H4 (cell line): ENCODE measurements around the gene PPP6R3. TPM values are rescaled to one million over a fixed set of nuclear protein-coding genes. Genes with fewer than 3 reads are reported as not detected.
A peak's percentile ranks its signal among the peaks of the same experiment; 100 is the strongest.

Experiments used
- DNase-seq: peaks from one replicate; pipeline ENCODE4 v3.0.0-alpha.2; 2015; ENCODE audit warnings: low spot score
- total RNA-seq: library from RNA; depleted of rRNA; stranded (reverse); fragments of >200 nt; shearing (Covaris generic); gene quantifications from 2 replicates; pipeline ENCODE4 v1.2.3, GENCODE V29; 2014

The PPP6R3 gene
- total RNA-seq, 1 experiment from 2014 or later: 82.5 TPM

DNA sequence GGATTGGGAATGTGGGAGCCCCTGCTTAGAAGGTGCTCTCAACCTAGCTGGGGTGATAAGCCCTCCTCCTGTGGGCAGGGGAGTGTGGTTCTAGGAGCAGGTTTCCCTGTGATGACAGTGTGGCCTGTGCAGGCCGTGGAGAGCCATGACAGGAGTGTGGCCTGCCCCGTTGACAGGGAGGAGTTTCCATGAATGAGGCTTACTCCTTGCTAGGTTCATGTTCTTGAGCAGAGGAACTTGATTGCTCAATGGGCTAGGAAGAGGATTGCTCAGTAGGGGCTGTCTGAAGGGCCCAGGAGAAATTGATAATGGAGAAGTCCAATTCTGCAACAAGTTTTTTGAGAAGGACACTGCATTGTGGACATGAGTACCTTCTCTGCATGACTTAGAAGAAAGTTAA is 92.0 kb downstream of the PPP6R3 start:
- no peak for DNase-seq

DNA sequence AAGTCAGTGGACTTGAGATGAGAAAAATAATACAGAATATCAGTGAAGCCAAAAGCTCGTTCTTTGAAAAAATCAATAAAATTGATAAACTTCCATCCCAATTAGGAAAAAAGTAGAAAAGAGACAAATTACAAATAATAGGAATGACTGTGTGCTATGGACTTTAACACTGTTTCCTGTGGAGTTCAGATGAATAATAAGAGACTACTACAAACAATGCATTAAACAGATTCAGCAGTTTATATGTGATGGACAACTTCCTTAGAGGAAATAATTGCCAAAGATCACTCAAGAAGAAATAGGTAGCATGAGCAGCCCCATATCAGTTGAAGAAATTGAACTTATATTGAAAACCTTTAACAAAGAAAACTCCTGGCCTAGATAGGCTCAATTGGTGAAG is 99.7 kb downstream of the PPP6R3 start:
- no peak for DNase-seq

DNA sequence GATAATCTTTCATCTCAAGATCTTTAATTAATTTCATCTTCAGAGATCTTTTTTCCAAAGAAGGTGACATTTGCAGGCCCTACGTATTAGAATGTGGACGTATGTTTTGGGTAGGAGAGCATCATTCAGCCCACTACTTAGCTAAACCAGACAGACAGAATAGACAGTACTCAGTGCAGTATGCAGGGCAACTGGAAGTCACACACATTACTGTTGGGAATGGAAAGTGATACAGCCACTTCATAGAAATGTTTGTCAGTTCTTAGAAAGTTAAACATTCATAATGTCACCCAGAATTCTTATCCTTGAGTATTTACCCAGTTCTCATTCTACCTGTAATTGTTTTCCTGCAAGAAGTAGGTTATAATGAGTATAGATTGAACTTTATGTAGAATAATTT is 102.9 kb downstream of the PPP6R3 start:
- DNase-seq: no peak

DNA sequence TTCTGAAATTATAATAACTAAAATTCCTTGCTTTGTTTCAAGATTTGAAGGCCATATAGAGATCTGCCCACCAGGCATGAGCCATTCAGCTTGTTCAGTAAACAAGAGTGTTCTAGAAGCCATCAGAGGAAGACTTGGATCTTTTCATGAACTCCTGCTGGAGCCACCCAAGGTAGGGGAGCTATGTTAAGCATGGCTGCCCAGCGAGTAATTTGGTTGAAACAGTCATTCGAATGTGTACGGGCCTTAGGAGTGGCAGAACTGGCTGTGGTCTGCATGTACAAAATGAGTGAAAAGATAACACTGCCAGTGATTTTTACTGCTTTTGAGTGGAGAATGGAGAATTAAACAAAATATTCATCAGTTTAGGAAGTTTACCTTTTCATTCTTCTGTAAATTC is 103.7 kb downstream of the PPP6R3 start:
- no peak for DNase-seq

DNA sequence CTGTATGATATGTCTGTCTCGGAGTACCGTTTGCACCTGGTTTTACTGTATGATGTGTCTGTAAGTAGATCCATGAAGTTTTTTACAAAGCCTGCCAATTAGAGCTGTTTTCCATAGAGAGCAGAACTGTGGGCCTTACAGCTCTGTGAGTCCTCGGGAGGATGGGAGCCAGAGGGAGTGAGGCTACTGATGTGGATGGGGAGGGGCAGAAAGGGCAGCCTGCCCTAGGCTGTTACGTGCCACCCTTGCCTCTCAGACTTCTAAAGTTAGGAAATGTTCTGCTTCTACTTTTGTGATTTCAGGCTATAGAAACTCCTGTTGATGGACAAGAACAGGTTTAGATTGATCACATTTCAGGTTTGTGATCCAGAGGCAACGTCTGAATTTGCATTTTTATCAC is 105.2 kb downstream of the PPP6R3 start:
- no peak for DNase-seq

DNA sequence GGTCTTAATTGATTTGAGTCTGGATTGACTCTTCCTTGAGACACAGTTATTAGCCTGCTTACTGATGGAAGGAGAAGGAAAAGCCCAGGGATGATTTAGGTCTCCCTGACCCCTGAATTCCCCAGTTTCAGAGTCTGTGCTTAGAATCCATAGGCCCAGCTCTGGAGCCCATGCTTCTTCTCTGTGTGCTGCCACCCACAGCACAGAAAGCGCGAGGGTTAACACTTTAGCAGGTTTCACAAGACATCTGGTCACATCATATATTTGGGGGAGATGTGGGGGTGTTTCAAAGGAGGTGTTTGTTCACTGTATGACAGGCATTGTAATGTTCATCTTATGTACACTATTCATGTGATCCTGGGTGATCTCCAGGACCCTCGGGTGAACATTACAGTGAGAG is 107.0 kb downstream of the PPP6R3 start:
- no peak for DNase-seq

DNA sequence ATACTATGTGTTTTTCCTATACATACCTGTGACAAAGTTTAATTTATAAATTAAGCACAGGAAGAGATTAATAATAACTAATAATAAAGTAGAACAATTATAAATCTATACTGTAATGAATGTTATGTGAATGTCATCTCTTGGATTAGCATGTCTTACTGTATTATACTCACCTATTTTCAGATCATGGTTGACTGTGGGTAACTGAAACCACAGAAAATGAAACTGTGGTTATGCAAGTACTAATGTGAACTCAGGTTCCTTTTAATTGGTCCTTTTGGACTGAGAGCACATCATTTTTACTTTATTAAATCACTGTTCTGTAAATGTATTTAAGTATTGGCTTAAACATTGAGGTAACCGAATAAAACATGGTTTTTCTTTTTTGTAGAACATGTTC is 108.8 kb downstream of the PPP6R3 start:
- DNase-seq: no peak

DNA sequence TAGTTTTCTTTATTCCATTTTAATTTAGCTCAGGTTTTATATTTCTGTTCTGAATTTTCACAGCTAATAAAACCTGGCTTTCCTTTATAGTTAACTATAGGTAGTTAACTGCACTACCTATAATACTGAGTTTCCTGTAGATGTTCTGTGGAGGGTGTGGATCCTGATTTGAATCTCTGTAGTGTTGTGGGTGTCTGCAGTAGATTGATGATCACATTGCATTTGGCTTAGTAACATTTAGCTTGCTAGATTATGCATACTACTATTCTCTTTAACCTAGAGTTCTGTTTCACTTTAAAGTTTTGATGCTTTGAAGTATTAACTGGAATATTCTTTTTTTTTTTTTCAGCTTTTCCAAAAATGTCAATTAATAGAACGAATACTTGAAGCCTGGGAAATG is 110.1 kb downstream of the PPP6R3 start:
- DNase-seq: no peak

DNA sequence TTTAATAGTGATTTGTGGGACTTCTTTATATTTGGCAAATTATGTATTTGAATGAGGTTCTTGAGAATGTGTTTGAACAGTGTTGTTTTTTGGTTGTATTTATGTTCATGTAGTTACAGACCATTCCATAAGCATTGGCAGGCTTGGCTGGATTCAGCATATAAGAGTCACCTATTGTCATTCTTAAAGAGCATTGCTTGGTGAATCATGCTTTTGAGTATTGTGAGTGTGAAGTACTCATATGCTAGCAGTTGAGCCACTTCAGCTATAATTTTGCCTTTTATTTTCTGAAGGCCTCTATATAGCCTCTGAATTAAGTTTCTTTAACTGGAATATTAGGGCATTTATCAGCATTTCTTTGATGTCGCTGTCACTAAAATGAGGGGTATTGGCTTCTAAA is 113.8 kb downstream of the PPP6R3 start:
- no peak for DNase-seq

DNA sequence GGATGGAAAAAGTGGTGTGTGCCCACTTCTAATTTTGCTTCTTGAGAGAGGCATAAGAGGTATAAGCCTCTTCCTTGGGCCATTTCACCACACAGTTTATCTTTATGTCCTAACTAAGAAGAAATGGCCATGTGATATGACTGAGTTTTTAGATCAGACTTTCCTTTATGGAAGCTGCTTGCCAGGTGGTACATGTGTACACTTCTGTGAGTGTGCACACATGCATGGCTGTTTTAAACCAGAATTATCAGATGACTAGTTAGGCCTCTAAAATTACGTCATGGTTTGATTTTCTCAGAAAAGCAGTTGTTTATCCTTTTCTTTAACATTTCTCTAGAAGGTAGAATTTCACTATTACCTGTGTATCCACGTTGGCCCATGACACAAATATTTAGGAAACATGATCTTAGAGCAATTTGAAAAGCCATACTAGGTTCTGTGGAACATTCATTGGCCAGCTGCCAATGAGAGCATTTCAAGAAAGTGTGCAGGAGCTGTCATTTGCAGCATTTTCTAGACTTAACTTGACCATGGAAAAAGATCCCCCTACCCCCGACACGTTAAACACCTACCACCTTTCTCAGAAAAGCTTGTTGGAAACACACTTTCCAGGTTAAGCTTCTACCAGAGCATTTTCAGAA is 114.6 kb downstream of the PPP6R3 start:
- no peak for DNase-seq

DNA sequence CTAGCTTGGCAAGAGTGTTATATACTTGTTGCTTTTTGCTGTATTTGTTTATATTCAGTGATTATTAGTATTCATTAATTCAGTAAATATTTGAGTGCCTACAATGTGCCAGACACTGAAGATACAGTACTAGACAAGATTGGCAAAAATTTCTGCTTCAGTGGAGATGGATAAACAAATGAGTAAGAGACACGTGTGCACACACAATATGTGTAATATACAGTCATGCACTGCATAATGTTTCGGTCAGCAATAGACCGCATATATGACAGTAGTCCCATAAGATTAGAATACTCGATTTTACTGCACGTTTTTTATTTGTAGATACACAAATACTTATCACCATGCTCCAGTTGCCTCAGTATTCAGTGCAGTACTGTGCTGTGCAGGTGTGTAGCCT is 118.9 kb downstream of the PPP6R3 start:
- no peak for DNase-seq

DNA sequence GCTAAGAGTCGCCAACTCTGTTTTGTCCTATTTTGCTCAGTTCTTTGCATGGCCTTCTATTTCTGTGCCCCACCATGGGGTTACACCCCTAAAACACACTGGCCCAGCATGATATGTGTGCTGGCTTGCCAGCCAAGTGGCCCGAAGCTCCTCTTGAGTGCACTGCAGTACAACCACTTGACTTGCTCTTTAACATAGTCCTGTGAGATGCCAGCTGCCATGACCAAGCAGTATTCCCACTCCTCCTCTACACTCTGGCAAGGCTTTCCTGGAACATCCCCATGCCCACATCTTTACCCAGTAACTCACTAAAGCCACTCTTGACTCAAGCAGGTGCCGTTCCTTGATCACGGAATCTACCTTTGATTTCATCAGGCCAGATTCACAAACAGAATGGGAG is 120.9 kb downstream of the PPP6R3 start:
- DNase-seq: no peak

DNA sequence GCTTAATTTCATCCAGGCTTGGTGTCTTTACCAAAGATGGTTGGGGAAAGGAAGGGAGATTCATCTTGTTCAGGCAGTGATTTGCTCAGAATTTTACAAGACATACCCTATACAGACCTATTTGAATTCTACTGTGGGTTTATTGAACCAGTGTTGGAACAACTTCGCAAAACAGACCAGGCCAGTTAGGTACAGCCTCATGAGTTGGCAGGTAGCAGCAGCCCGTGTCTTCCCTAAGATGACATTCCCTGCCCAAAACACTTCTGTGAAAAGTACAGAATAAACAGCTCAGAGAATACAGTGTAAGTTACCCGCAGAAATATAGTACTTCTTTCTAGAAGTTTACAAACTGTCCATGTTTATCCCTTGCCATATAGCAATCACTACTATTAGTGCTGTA is 121.3 kb downstream of the PPP6R3 start:
- DNase-seq: no peak

DNA sequence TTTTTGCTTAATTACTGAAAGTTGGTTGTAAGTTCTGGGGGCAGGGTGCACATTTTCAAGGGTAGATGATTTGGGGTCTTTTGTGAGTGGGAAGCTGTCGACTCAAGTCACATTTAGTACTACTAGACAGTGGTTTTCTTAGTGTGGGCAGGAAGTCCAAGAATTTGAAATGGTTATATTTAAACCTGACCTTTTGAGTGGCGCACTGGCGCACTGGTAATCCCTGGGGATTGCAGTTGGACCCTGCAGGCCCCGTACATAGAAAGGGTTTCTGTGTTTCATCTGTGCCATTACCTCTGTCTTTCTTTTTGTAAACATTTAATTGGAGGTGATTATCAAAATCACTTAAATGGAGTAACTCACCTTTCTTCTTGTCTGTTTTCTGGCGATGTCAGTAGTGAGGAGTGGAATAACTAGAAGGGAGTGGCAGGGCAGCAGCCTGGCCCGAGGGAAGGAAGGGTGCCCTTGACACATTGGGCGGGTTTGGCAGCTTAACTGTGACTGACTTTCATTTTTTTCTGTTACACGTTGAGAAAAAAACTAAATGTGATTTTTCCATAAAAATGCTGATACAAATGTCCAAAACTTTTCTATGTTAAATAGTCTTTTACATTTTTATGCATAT is 122.0 kb downstream of the PPP6R3 start:
- no peak for DNase-seq

DNA sequence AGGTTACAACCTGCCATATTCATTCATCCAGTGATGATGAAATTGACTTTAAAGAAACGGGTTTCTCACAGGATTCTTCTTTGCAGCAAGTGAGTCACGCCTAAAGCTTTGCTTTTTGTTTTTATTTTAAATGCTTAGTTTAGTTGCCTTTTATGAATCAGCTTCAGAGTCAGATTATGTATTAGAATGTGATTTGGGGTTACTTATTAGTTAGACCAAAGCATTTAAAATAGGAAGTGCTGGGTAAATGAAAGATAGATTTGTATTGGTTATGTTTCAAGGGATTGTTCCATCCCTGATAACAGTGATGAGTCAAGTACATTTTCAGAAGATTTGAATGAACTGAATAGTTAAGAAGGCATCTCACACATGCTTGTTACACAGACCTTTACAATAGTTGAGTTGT is 122.5 kb downstream of the PPP6R3 start:
- DNase-seq: no peak

DNA sequence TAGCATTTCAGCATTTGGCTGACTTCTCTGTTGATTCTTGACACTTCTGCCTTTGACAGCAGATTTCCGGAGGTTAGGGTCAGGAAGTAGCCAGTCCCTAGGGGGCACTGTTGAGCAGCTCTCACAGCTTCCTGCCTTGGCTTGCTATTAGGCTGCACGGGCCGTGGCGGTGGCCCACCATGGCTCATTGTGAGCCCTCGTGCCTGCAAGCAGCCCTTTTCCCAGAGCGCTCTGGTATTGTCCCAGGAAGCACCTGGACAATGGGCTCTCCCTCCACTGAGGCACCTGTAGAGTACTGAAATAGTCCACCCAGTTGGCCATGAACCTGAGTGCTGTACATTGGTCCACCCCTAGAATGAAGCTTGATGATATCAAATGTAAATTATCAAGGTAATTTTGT is 123.5 kb downstream of the PPP6R3 start:
- DNase-seq: peak; percentile 23

DNA sequence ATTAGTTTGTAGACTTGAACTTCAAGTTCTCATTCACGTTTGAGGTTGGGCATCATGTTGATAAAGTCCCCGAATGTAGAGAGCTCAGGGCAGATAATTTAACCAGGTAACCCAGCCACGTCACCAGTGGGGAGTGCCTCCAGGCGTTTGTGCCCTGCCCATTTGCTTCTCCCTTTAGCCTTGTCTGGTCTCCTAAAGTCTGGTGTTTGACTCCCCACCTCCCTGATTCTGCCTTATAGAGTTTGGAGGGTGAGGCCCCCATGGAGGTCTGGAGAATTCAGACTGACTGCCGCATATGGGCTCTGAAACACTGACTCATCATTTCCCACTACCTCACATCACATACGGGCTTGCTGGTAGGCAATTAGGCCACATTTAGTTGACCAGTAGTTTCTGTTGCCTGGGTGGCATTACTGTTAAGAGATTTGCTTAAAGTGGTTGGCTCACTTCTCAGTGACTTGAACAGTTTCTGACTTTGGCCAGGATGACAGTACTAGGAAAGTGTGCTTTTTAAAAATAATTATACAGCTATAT is 124.5 kb downstream of the PPP6R3 start:
- no peak for DNase-seq

DNA sequence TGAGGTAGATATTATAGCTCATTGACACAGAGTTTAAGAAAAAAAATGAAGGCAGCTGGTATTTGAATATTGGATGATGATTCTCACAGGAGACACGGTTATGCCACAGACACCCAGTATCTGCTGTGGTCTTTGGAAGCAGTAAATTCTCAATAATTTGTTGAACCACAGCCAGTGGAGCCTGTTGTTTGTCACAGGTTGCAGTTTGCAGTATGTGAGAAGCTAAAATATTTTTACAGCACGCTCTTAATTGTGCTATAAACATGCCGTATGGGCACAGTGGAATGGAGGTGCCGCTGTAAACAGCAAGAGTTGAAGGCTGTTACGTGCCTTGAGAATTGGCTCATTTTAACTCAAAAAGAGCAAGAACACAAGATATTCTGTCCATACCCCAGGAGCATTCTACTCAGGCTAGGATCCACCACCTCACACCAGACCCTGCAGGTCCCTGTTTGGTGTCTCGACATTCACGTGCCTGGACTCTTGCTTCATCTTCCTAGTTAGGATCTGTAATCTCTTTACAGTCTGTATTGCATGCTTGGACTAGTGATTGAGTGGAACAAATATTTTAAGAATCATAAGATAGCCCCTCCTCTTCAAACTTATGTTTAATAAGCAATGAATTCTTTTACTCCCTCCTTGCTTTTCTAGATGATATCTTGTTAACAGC is 129.1 kb downstream of the PPP6R3 start:
- DNase-seq: no peak

DNA sequence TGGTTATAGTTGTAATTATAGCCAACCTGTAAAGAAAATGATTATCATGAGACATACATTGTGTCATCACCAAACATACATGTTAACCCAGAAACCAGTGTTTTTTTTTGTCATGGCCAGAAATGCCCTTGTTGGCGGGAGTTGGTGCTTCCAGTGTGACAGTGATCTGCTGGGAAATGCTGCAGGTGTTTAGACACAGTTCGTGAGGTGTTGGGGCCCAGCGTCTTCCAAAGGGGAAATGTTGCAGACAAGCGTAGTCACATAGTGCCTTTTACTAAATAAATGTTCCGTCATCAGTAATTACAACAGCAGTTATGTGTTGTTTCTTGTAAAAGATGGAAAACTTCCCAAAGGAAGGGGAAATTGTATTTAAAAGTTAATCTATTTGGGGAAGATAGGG is 131.2 kb downstream of the PPP6R3 start:
- no peak for DNase-seq

DNA sequence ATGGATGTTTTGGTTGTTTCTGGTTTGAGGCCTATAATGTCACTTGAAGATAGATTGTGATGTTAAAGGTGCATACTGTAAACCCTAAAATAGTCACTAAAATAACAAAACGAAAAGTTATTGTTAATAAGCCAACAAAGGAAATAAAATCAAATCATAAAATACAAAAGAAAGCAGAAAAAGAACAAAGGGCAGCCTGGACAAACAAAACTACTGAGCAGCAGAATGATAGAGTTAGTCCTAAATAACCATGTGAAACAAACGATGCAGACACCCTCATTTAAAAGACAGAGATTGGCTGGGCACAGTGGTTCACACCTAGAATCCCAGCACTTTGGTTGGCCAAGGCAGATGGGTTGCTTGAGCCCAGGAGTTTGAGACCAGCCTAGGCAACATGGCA is 132.9 kb downstream of the PPP6R3 start:
- DNase-seq: no peak

DNA sequence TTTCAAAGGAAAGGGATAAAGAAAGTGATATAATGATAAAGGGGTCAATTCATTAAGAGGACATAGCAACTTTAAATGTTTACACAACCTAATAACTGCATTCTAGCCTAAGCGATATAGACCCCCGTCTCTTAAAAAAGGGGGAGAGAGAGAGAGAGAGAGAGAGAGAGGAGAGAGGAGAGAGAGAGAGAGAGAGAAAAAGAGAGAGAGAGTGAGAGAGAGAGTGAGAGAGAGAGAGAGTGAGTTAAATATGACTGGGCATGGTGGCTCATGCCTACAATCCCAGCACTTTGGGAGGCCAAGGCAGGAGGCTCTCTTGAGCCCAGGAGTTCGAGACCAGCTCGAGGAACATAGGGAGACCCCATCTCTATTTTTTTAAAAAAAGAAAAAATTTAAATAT is 133.6 kb downstream of the PPP6R3 start:
- no peak for DNase-seq

DNA sequence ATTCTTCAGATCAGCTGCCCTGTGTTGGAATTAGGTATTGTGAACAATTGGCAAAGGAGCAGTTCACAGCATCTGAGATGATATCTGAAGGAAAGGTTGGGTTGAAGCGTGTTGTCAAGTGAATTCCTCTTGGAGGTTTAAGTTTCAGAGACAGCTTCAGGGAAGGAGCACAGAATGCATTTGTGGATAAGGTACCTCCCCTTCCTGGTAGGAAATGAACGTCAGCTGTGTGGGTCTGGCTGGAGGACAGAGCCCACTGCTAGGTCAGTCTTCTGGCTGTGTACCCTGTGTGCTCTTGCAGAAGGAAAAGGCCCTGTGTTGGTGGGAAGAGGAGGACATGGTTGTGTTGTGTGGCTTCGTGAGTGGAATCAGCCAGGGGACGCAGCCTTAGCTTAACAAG is 135.7 kb downstream of the PPP6R3 start:
- no peak for DNase-seq
